GM19324 (cell line): ENCODE measurements around the gene SIX3.

Experiments
- ATAC-seq: cut with Tn5 transposase; IDR thresholded peaks from one replicate; pipeline ENCODE4 v1.9.1; 2021; ENCODE audit warnings: mild to moderate bottlenecking, moderate library complexity; ENCODE audit not compliant: unreplicated experiment, low FRiP score

Gene SIX3

DNA sequence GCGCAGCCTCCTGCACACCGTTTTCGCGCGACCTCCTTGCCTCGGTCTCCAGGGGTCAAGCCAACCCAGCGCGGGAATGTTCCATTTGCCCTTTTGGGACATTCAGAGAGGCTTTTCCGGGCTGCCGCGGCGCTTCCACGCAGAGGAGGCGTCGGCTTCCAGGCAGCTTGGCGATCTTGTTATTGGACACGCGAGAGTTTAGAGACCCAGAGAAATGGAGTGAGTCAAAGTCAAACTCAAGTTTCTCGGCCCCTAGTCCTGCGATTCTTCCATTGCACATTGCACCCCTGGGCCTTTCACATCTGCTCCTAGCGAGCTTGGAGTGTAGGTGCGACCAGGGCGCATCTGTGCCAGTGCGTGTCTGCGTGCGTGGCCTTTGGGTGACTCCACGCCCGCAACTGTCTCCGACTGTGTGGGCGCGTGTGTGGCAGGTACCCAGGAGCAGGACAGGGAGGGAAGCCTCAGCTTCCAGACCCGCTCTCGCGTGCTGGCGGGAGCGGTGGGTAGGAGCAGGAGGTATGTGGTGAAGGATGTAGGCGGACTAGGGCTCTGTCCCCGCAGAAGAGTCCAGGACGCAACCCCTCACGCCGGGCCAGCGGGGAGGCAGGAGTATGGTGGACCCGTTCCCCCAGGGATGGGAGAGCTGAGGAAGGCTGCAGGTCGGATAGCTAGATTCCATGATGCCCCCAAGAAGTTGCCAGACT, 13.5 kb downstream of the SIX3 start:
- ATAC-seq, result no peak

DNA sequence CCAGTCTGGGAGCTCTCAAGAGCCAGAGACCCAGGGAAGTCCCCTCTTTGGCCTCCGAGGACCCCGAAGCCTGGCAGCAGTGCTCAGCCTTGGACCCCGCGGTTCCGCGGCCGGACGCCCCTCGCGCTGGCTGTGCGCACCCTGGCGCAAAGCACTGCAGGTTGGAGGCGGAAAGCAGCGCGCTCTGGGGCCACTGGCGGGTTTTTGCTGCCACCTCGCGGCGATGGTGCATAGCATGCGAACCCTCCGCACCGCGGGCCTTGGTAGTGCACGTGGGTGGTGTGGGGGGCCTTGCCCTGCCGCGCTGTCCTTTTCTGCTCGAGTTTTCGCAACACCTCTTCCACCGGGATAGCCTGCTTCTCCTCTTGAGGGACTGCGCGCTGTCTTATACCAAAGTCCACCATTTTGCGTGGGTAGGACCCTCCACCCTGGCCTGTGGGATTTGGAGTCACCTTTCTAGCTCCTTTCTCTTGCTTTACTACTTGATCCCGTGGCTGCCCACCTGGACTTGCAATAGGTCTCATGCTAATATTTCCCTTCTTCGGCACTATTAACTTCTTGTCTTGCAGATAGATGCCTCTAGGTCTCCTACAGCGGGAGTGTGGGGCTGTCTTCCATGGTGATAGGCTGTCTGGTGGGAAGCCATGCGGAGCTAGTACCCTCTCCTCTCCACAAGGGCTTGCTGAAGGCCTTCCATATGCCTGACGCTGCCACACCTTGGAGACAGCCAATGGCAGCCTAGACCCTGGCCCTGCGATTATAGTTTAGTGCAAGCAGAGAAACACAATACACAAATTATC, 14.3 kb downstream of the SIX3 start:
- ATAC-seq, result no peak

DNA sequence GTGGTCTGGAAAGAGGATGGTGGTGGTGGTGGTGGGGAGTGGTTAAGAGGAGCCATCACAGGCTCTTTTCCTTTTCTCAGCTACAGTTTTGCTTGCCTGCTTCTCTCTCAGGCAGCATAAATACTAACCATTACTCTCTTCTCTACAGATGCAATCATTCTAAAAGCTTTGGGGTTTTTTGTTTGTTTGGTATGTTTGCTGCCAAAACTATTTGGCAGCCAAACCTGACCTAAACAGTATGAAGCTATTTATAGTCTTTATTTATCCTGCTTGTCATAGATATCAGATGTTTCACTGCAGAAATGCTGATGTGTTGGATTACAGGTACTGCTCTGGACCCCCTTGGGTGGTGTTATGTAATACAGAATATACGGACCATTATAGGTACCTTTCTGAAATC, 15.3 kb downstream of the SIX3 start:
- no peak for ATAC-seq

DNA sequence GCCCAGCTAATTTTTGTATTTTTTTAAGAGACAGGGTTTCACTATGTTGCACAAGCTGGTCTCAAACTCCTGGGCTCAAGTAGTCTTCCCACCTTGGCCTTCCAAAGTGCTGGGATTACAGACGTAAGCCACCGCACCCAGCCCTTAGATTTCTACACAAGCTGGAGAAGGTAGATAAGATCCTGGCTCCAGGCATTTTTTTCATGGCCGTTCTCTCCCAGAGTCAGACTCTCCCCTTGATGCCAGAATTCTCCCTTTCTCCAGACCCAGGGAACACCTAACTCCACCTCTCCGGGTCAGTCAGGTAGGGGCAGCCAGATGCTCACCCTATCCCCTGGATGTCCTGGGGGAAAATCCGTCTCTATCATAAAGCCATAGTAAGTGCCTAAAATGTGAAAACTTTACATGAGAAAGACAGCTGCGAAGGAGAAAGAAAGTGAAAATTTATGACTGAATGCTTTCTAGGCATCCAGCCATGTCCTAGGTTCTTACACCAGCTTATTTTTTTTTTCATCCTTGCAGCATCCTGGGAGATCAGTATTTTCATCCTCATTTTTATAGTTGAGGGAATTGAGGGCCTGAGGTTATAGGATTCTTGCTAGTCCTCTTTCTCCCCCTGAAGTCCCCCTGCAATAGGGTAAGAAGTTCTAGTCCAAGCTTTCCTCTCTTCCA, 16.3 kb downstream of the SIX3 start:
- ATAC-seq, result no peak

- no peak for ATAC-seq
Observed at GRCh38 chr2:44959855-44960254, 18.4 kb downstream of the SIX3 start.

DNA sequence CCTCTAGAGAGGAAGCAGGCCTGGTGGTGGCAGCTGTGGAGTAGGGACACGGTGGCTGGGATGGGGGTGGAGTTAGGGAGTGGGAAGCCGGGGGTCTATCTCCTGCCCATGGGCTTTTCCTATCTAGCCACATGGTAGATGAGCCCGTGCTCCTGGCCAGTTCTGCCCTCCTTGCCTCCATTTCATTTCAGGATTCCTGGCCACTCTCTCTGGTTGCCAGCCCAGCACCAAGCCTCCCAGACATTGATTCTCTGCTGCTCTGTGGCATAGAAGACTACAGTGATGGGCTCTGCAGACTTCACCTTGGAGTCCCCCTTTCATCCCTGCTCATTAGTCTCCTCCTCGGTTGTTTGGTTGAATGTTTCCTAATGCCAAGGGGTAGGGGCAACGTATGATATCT, 19.4 kb downstream of the SIX3 start:
- no peak for ATAC-seq

GRCh38 chr2:44962176-44962695, 20.7 kb downstream of the SIX3 start:
- no peak for ATAC-seq

DNA sequence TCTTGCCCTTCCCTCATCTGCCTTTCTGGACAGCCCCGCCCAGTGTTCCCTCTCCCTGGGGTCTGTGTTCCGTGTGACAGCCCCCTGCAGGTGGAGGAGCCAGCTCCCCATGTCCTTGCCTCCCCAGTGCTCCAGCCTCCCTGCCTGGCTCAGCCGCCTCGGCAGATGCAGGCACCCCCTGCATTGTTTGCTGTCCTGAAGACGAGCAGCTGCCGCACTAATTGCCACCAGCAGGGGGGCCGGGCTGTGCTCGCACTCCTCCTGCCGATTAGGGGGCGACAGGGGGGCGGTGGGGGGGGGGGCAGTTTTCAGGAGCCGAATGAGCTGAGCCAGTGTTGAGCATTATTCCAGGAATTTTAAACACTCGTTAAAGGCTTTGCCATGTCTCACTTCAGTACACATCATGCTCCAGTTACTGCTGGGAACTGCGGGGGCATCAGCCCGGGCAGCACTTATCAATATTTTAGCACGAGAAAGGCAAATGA, 23.3 kb downstream of the SIX3 start:
- ATAC-seq, result no peak

DNA sequence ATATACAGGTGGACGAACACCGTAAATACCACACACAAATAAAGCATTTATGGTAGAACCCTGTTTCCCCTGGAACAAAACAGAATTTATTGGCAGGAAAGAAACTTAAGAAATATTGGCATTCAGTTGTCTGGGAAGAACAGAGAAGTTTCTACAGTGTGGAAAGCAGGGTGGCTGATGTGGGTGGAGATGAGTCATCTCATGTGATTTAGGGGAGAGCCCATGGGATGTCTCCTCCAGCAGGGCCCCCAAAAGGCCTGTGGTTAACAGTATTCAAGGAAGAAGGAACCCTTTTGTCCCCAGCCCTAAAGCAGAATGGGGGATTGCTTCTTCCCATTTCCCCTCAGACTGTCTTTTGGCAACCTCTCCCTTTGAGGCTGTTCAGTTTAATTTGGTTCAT, 24.2 kb downstream of the SIX3 start:
- ATAC-seq, result no peak

DNA sequence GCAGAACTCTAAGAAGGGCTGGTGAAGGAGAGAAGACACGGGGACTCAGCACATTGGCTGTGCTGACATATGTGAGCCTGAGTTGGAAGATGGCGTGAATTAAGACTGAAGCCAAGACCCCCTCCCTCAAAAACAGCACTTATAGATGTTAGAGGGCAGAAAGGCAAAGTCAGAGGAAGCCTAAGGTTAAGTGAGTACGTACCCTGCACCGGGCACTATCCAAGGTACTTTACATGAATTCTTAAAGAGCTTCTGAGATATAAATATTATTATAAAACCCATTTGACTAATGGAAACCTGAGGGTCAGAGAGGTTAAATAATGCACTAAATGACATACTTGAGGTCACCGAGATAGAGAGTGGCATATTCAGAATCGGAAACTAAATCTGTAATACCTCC, 25.6 kb downstream of the SIX3 start:
- ATAC-seq, result no peak

DNA sequence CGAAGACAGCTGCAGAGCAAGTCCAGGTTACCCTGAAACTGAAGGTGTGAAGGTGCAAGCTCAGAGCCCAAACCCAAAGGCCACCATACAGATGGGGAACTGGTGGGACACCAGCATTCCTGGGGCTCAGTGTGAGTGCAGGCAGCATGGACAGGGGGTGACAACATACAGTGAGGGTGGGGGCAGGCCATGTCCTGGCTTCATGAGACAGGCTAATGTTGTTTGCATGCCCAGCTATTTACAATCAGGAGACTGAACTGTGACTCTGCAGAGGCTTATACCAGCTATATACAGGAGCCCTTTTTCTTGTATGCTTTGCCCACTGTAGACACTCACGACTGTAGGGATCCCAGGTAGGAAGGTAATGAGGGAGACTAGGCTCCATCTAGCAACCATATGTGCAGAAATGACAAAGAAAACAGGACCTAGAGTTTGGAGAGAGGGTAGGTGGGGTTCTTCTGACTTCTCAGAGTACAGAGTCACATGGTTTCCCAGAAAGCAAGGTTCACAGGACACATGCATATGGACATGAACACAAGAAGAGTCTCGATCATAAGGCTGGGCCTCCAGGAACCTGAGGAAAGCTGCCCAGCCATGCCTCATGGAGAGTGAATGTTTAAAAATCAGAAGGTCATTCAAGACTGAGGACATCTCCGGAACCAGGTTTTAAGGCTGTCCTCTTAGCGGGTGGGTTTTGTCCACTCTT, 26.4 kb downstream of the SIX3 start:
- no peak for ATAC-seq

GRCh38 chr2:44969936-44970335, 28.4 kb downstream of the SIX3 start:
- ATAC-seq, result no peak

DNA sequence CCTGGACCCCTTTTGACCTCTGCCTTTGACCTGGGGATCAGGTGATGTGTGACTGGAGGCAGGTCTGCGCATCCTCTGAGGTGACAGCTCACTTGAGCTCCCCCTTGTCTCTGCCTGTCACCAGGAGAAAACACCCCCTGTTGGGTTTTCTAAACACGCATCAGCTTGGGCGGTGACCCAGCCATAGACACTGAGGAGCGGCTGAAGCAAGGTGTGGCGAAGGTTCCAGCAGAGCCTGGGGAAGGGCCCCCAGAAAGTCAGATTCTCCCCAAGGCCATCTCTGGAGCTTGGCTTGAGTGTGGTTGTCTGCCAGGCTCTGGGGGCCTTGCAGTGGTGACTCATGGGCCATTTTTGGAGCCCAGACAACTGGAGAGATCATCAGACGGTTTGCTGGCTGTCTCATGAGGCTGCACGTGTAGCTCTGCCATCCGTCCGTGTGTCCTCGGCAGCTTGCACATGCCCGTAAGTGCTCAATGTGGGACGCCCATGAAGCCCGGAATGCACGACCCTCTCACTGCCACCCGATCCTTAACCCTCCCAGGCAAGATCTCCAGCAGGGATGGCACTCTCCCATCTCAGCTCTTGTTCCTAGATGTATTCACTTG, 29.4 kb downstream of the SIX3 start:
- ATAC-seq, result no peak

GRCh38 chr2:44972771-44973535, 31.5 kb downstream of the SIX3 start:
- ATAC-seq, result no peak

DNA sequence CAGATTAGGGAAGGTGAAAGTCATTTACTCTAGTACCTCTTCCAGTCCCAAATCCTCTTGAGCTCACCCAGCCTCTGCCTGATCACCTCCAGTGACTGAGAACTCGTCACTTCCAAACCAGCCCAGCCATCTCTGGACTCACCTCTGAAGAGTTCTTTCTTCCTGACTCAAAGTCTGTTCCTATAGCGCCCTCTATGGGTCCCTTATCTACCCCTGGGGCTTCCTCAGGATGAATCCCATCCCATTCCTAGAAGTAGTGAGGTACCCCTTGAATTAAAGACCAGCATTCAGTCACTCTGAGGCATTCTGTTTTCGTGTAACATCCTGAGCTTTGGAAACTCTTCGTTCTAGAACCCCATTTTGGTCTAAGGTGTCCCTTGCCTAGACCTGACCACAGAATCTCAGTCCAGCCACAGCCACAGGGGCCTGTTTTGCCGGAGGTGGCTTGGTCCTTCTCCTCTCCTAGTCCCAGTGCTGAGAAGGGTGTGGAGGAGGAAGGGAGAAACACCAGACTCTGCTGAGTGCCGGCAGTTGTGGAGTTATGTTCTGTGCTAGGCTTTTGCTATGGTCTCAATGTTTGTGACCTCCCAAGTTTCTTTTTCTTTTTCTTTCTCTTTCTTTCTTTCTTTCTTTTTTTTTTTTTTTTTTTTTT, 32.7 kb downstream of the SIX3 start:
- ATAC-seq, result no peak

- ATAC-seq, result no peak
Observed at GRCh38 chr2:44975571-44976450, 34.3 kb downstream of the SIX3 start.

GRCh38 chr2:44979581-44979980, 38.1 kb downstream of the SIX3 start:
- no peak for ATAC-seq
